Fibroblast of skin of right biceps (primary cell): ENCODE data around the gene SAPCD2.

ENCODE experiments used
- DNase-seq: peaks from one replicate; pipeline ENCODE4 v3.0.0-alpha.2; 2013

Gene SAPCD2

GRCh38 chr9:137080260-137081122 lies 10.1 kb upstream of the SAPCD2 start:
- no peak for DNase-seq

- DNase-seq: no peak
Observed at GRCh38 chr9:137079401-137079787, 9.0 kb upstream of the SAPCD2 start.

GRCh38 chr9:137078701-137079400 lies 8.5 kb upstream of the SAPCD2 start:
- DNase-seq: peak; percentile 15

- peak; percentile 5 for DNase-seq
Observed at GRCh38 chr9:137077758-137078693, 7.7 kb upstream of the SAPCD2 start.

GRCh38 chr9:137077010-137077747 lies 6.8 kb upstream of the SAPCD2 start, which contains the start of gene UAP1L1:
UAP1L1 (plus strand) TSS chr9:137077517; CDS start chr9:137077533, 16 bp downstream.
- peak; percentile 49 for DNase-seq

GRCh38 chr9:137076636-137077009 lies 6.3 kb upstream of the SAPCD2 start:
- no peak for DNase-seq

- no peak for DNase-seq
Observed at GRCh38 chr9:137075275-137075775, 5.0 kb upstream of the SAPCD2 start.

GRCh38 chr9:137074657-137075274 lies 4.4 kb upstream of the SAPCD2 start:
- no peak for DNase-seq

- no peak for DNase-seq
Observed at GRCh38 chr9:137073992-137074399, 3.6 kb upstream of the SAPCD2 start.

- DNase-seq: no peak
Observed at GRCh38 chr9:137071282-137071681, 925 bp upstream of the SAPCD2 start.

- peak; percentile 5 for DNase-seq
Observed at GRCh38 chr9:137070906-137071275, 534 bp upstream of the SAPCD2 start.

- DNase-seq: no peak
Observed at GRCh38 chr9:137069508-137070091, 757 bp downstream of the SAPCD2 start.

- DNase-seq: no peak
Observed at GRCh38 chr9:137068539-137069507, 1.5 kb downstream of the SAPCD2 start.

- DNase-seq: peak; percentile 74
Observed at GRCh38 chr9:137067860-137068538, 2.4 kb downstream of the SAPCD2 start.

GRCh38 chr9:137066096-137066861 lies 4.1 kb downstream of the SAPCD2 start:
- DNase-seq: no peak

GRCh38 chr9:137065336-137065967 lies 4.9 kb downstream of the SAPCD2 start:
- no peak for DNase-seq

GRCh38 chr9:137064880-137065164 lies 5.5 kb downstream of the SAPCD2 start:
- no peak for DNase-seq
